ENCODE data around the gene RTF2. TPM values are rescaled to one million over a fixed set of nuclear protein-coding genes. Genes with fewer than 3 reads are reported as not detected.
A peak's percentile ranks its signal among the peaks of the same experiment; 100 is the strongest.

RTF2 gene
- total RNA-seq, 1 donor from 2014 or later: 61.9 TPM

DNA sequence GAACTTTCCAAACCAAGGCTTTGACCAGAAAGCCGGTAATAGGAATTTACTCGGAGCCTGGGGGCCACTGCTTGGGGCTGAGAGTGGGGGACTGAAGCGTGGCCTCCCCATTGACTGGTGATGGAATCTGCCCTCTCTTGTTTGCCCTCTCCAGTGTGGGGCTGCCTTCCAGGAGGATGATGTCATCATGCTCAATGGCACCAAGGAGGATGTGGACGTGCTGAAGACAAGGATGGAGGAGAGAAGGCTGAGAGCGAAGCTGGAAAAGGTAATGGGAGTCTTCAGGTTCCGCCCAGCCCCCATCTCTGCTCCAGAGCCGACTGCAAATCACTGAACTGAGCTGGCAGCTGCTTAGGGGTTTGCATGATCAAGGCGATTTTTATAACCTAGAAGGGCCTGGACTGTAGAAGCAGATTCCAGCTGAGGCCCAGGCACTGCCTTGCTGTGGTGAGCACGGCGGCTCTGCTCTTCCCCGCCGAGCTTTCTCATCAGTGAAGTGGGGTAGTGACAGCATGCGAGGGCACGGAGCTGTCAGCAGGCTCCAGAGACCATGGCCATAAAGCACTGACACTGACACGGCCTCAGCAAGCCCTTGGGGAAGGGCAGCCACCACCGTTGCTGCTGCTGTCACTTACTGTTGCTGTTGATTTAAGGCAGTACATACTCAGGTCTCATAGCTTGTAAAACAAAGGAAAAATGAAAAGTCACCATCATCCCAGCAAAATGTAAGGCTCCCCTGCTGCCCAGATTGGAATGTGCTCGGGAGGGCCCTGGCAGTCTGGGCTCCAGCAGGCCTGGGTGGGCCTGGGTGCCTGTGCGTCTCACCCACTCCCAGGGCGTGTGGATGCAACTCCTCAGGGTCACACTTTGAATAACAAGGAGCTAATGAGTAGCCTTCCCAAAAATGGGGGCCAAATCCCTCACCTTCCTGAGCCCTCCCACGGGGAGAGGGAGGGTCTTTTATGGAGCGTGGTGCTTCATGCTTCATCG is 45.0 kb downstream of the RTF2 start:
- no peaks in the 10 kb centered on the region for H3K27me3 Mint-ChIP-seq (ENCODE audit: low read depth)
- H3K36me3 Mint-ChIP-seq: peaks cover 10% of the 10 kb centered on the region
- TF ChIP-seq, protein P1, sequence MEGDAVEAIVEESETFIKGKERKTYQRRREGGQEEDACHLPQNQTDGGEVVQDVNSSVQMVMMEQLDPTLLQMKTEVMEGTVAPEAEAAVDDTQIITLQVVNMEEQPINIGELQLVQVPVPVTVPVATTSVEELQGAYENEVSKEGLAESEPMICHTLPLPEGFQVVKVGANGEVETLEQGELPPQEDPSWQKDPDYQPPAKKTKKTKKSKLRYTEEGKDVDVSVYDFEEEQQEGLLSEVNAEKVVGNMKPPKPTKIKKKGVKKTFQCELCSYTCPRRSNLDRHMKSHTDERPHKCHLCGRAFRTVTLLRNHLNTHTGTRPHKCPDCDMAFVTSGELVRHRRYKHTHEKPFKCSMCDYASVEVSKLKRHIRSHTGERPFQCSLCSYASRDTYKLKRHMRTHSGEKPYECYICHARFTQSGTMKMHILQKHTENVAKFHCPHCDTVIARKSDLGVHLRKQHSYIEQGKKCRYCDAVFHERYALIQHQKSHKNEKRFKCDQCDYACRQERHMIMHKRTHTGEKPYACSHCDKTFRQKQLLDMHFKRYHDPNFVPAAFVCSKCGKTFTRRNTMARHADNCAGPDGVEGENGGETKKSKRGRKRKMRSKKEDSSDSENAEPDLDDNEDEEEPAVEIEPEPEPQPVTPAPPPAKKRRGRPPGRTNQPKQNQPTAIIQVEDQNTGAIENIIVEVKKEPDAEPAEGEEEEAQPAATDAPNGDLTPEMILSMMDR (IDR thresholded peaks at IDR 0.05; ENCODE audit: unreplicated experiment): no peak
- H3K9me3 Mint-ChIP-seq: no peaks in the 10 kb centered on the region
- peaks cover 4% of the 10 kb centered on the region for H3K4me1 Mint-ChIP-seq
- no peak for DNase-seq (ENCODE audit: low spot score in 2 of 2, unreplicated experiment in 2 of 2)
- H3K27ac Mint-ChIP-seq: peak overlapping the region; percentile 78
- H3K4me3 Mint-ChIP-seq: no peak overlapping the region

DNA sequence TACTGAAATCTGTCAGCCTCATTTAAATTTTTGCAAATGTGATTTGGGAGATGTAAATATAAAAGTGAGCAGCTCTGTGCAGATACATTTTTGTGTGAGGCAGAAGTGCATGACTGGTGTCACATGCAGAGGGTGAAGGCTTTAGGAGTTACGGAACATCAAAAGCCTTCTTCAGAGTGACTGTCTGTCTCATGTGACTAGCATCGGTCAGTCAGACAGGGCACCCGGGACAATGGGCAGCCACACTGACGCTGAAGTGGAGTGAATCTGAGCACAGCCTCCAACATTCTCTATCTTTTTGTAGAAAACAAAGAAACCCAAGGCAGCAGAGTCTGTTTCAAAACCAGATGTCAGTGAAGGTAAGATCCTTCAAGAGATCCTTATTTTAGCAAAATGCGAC is 48.2 kb downstream of the RTF2 start:
- Mint-ChIP-seq H3K4me3 (no peak overlapping the region), H3K36me3 (peaks cover 38% of the 10 kb centered on the region), H3K27ac (no peak overlapping the region), H3K9me3 (peaks cover 15% of the 10 kb centered on the region), H3K27me3 (ENCODE audit: low read depth) (no peaks in the 10 kb centered on the region), H3K4me1 (peaks cover 4% of the 10 kb centered on the region)
- no peak for DNase-seq (ENCODE audit: low spot score in 2 of 2, unreplicated experiment in 2 of 2)
- TF ChIP-seq, protein P1 (IDR thresholded peaks at IDR 0.05; ENCODE audit: unreplicated experiment): no peak

DNA sequence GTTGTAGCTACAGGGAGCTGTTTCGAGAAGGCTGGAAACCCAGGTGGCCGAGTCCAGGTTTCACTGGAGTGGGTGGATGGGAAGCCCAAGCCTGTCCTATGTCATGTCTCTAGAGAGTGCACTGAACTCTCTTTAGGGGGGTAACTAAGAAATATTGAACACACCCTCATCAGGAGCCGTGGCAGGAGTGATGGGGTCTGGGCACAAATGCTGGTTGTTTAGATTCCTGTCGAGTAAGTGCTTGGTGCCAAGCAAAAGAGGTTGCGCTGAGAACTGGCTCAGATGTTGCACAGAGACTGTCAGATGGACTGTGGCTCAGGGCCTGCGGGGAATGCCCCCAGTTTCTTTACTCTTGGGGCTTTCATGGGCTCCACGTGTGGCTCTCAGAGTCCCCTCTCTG is 48.8 kb downstream of the RTF2 start:
- Mint-ChIP-seq H3K9me3 (peaks cover 15% of the 10 kb centered on the region), H3K27me3 (ENCODE audit: low read depth) (no peaks in the 10 kb centered on the region), H3K27ac (no peak overlapping the region), H3K36me3 (peaks cover 41% of the 10 kb centered on the region), H3K4me3 (no peak overlapping the region), H3K4me1 (peaks cover 4% of the 10 kb centered on the region)
- DNase-seq (ENCODE audit: low spot score in 2 of 2, unreplicated experiment in 2 of 2): no peak
- TF ChIP-seq, protein P1 (IDR thresholded peaks at IDR 0.05; ENCODE audit: unreplicated experiment): no peak

DNA sequence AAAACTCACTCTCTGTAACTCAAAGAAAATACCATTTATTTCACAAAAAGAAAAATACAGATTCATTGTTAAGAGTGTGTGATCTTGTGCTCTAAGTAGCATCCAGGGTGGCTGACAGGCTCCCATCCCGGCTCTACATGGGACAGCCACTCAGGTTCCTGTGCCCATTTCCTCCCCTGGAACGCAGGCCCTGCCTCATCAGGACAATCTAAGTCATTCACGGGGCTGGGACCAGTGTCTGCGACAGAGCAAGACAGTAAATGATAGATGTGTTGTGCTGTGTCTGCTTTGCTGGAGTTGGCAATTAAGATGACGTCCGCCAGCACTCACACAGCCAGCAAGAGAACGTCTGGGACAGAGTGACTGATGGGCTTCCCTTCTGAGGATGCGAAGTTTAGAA is 49.2 kb downstream of the RTF2 start:
- H3K4me1 Mint-ChIP-seq: peaks cover 4% of the 10 kb centered on the region
- H3K27me3 Mint-ChIP-seq (ENCODE audit: low read depth): no peaks in the 10 kb centered on the region
- no peak for DNase-seq (ENCODE audit: low spot score in 2 of 2, unreplicated experiment in 2 of 2)
- H3K4me3 Mint-ChIP-seq: no peak overlapping the region
- no peak overlapping the region for H3K27ac Mint-ChIP-seq
- TF ChIP-seq, protein P1 (IDR thresholded peaks at IDR 0.05; ENCODE audit: unreplicated experiment): no peak
- H3K36me3 Mint-ChIP-seq: peaks cover 41% of the 10 kb centered on the region
- H3K9me3 Mint-ChIP-seq: peaks cover 15% of the 10 kb centered on the region

DNA sequence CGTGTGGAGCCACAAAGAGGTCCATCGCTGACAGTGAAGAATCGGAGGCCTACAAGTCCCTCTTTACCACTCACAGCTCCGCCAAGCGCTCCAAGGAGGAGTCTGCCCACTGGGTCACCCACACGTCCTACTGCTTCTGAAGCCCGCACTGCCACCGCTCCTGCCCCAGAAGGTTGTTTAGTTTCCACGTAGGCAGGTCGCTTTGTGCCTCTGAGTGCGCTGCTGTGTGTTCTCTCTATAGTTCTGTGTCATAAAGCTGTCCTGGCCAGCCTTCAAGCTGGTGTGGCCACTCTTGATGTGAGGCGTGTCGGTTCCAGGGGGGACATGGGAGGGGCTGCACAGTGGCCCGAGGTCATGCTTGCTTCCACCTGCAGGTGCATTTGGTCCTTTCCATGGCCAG is 49.7 kb downstream of the RTF2 start:
- Mint-ChIP-seq H3K9me3 (peaks cover 15% of the 10 kb centered on the region), H3K36me3 (peaks cover 41% of the 10 kb centered on the region), H3K4me1 (peaks cover 2% of the 10 kb centered on the region), H3K27me3 (ENCODE audit: low read depth) (no peaks in the 10 kb centered on the region), H3K27ac (no peak overlapping the region), H3K4me3 (no peak overlapping the region)
- no peak for DNase-seq (ENCODE audit: low spot score in 2 of 2, unreplicated experiment in 2 of 2)
- TF ChIP-seq, protein P1 (IDR thresholded peaks at IDR 0.05; ENCODE audit: unreplicated experiment): no peak
